Panc1 (cell line): Measurements from ENCODE around the gene ALOXE3. TPM values are rescaled to one million over a fixed set of nuclear protein-coding genes. Genes with fewer than 3 reads are reported as not detected.

ENCODE experiments used
- ATAC-seq: fragments of 200-7000 bp; cut with Tn5 transposase; 2 replicates; pipeline ENCODE4 v1.9.1; 2020; ENCODE audit warnings: mild to moderate bottlenecking, moderate library complexity
- BruUV-seq: library from RNA; stranded (reverse); fragments of 400-500 nt; replicated peaks from 2 replicates; lab custom pipeline; 2021; lab: Mats Ljungman, UMichigan
- CTCF ChIA-PET: fragments of 300-600 bp; sonication (Branson Sonifier 250); formaldehyde crosslinking; loops from one replicate; lab custom pipeline; 2022; ENCODE audit warnings: antibody characterized with exemption; lab: Charles Lee
- POLR2A ChIA-PET: fragments of 300-600 bp; sonication (Branson Sonifier 250); formaldehyde crosslinking; loops from one replicate; lab custom pipeline; 2022; ENCODE audit warnings: antibody characterized with exemption; lab: Charles Lee
- DNase-seq: peaks from one replicate; pipeline ENCODE4 v3.0.0-alpha.2; 2010; ENCODE audit warnings: low read depth, low spot score
- H3K27ac ChIP-seq: 2 replicates; pipeline ENCODE4 v1.5.1; 2011; ENCODE audit warnings: mild to moderate bottlenecking, low read length, inconsistent platforms
- H3K27me3 ChIP-seq: fragments of 200-500 bp; sonication (Bioruptor generic); 2 replicates; pipeline ENCODE4 v1.6.0; 2014; ENCODE audit warnings: low read length, inconsistent platforms; ENCODE audit not compliant: control insufficient read depth, insufficient read depth
- H3K36me3 ChIP-seq: fragments of 200-500 bp; sonication (Bioruptor generic); 2 replicates; pipeline ENCODE4 v1.5.1; 2014; ENCODE audit warnings: inconsistent platforms, mild to moderate bottlenecking, low read length, moderate library complexity; ENCODE audit not compliant: control insufficient read depth, insufficient read depth
- H3K4me1 ChIP-seq: 2 replicates; pipeline ENCODE4 v1.5.1; 2011; ENCODE audit warnings: inconsistent platforms, mild to moderate bottlenecking, low read length, moderate library complexity; ENCODE audit not compliant: control insufficient read depth, insufficient read depth
- H3K4me3 ChIP-seq, 2 experiments: 2 replicates each; pipeline ENCODE4 v1.5.1; 2011 to 2012; ENCODE audit warnings: low read depth in 2 of 2, low read length in 2 of 2, mild to moderate bottlenecking in 2 of 2, inconsistent platforms in 1 of 2, moderate library complexity in 1 of 2
- H3K9me3 ChIP-seq: fragments of 200-500 bp; sonication (Bioruptor generic); 2 replicates; pipeline ENCODE4 v1.5.1; 2014; ENCODE audit warnings: low read depth, mild to moderate bottlenecking, inconsistent platforms, low read length, moderate library complexity; ENCODE audit not compliant: control insufficient read depth, insufficient read depth
- CTCF ChIP-seq: fragments of 450-650 bp; IDR thresholded peaks from 2 replicates; pipeline ENCODE4 v1.5.1; 2017; ENCODE audit warnings: mild to moderate bottlenecking
- POLR2AphosphoS5 ChIP-seq: IDR thresholded peaks from 2 replicates; pipeline ENCODE4 v1.6.1; 2012; ENCODE audit warnings: mild to moderate bottlenecking, low read depth, low read length, moderate library complexity
- REST ChIP-seq, 2 experiments: IDR thresholded peaks; 2 replicates each; pipeline ENCODE4 v1.6.1; 2011 to 2012; ENCODE audit warnings: low read depth in 2 of 2, control low read depth in 1 of 2, low read length in 1 of 2, mild to moderate bottlenecking in 1 of 2, moderate library complexity in 1 of 2; ENCODE audit not compliant: insufficient read depth in 1 of 2
- SIN3A ChIP-seq: IDR thresholded peaks from 2 replicates; pipeline ENCODE4 v1.6.1; 2012; ENCODE audit warnings: low read depth, mild to moderate bottlenecking, low read length, moderate library complexity, borderline replicate concordance; ENCODE audit not compliant: insufficient read depth
- TCF7L2 ChIP-seq: IDR thresholded peaks from 2 replicates; pipeline ENCODE4 v1.6.1; 2011; ENCODE audit warnings: mild to moderate bottlenecking, low read depth, low read length, inconsistent platforms
- in situ Hi-C: cut with HindIII; loops from 2 replicates; pipeline ENCODE4 v1.10.0; 2016; ENCODE audit warnings: low sequenced_read_pairs, low pct_unique_long_range_greater_than_20kb
- intact Hi-C: fragments of 100-400 bp; cut with micrococcal nuclease; formaldehyde crosslinking; loops from one replicate; pipeline ENCODE4 v1.10.0; 2022; ENCODE audit not compliant: unreplicated experiment
- total RNA-seq: library from RNA; stranded (reverse); gene quantifications from one replicate; pipeline ENCODE4 v1.2.1, GENCODE V29; 2021; ENCODE audit not compliant: unreplicated experiment

The ALOXE3 gene
- total RNA-seq, 1 experiment from 2014 or later = 0.46 TPM

GRCh38 chr17:8089728-8090127 lies 28.6 kb downstream of the ALOXE3 start:
- intact Hi-C loops = no loop called here
- in situ Hi-C loops = no loop called here
- Histone ChIP-seq H3K4me1 (no peaks in the 10 kb centered on the region), H3K27me3 (no peaks in the 10 kb centered on the region; the same call in 1 of the 2 replicates), H3K4me3 (no peak overlapping the region), H3K36me3 (no peaks in the 10 kb centered on the region), H3K27ac (no peak overlapping the region), H3K9me3 (no peaks in the 10 kb centered on the region)
- ChIA-PET CTCF (interaction anchor here (0.5 kb wide), 1 partner anchor 60 kb away, joined by 3 read pairs; no protein-coding TSS in a partner anchor), POLR2A (no interaction called here)
- no TSS peak for BruUV-seq
- no peak for DNase-seq
- no peak for ATAC-seq
- TF ChIP-seq TCF7L2 = no peak
- TF ChIP-seq CTCF = no peak
- no peak for TF ChIP-seq SIN3A
- TF ChIP-seq REST (IDR thresholded peaks at IDR 0.05; ENCODE audit: insufficient read depth in 1 of 2, low read depth in 2 of 2, low read length in 1 of 2) = no peak
- TF ChIP-seq POLR2AphosphoS5 = no peak

GRCh38 chr17:8087952-8088230 lies 30.4 kb downstream of the ALOXE3 start:
- DNase-seq = no peak
- Histone ChIP-seq H3K4me3 (no peak overlapping the region), H3K36me3 (no peaks in the 10 kb centered on the region), H3K4me1 (no peaks in the 10 kb centered on the region), H3K9me3 (no peaks in the 10 kb centered on the region), H3K27ac (no peak overlapping the region), H3K27me3 (no peaks in the 10 kb centered on the region; the same call in 1 of the 2 replicates)
- no peak for ATAC-seq
- intact Hi-C loops = no loop called here
- ChIA-PET POLR2A (interaction anchor here (0.7 kb wide), 2 partner anchors 21 to 85 kb away, joined by 10 to 13 read pairs; no protein-coding TSS in a partner anchor), CTCF (no interaction called here)
- no peak for TF ChIP-seq POLR2AphosphoS5
- TF ChIP-seq TCF7L2 = no peak
- in situ Hi-C loops = no loop called here
- no TSS peak for BruUV-seq

- TF ChIP-seq REST (IDR thresholded peaks at IDR 0.05; ENCODE audit: insufficient read depth in 1 of 2, low read depth in 2 of 2, low read length in 1 of 2) (no peak), SIN3A (no peak), POLR2AphosphoS5 (no peak), TCF7L2 (no peak), CTCF (no peak)
- ChIA-PET POLR2A (no interaction called here), CTCF (interaction anchor here (0.6 kb wide), 1 partner anchor 196 kb away, joined by 3 read pairs; no protein-coding TSS in a partner anchor)
- no peak within 1 kb of the TSS for H3K4me3 ChIP-seq
- intact Hi-C loops (no loop called here), in situ Hi-C loops (no loop called here)
- no TSS peak for BruUV-seq
- no peaks in the 10 kb centered on the region for H3K4me1 ChIP-seq
- H3K27ac ChIP-seq = no peak within 1 kb of the TSS
- no peaks in the 10 kb centered on the region for H3K9me3 ChIP-seq
- no peak for DNase-seq
- peak; percentile 19; the same call in 1 of the 2 replicates for ATAC-seq
- H3K27me3 ChIP-seq = no peaks in the 10 kb centered on the region; the same call in 1 of the 2 replicates
- no peaks in the 10 kb centered on the region for H3K36me3 ChIP-seq
Measured at GRCh38 chr17:8087075-8087951, 31.0 kb downstream of the ALOXE3 start, which contains the start of gene ALOX12B. Gene ALOX12B, minus strand, starts transcription at chr17:8087716. Its CDS starts 274 bp downstream, at chr17:8087442.
